Islet precursor cell (in vitro differentiated cells): Measurements from ENCODE around the gene MTMR6.
A peak's percentile ranks its signal among the peaks of the same experiment; 100 is the strongest.

ENCODE experiments used
- DNase-seq: peaks from one replicate; pipeline ENCODE4 v3.0.0-alpha.2; 2018

Gene MTMR6

GRCh38 chr13:25214491-25215252, 72.6 kb downstream of the MTMR6 start:
- DNase-seq, result no peak

GRCh38 chr13:25213715-25214114, 73.6 kb downstream of the MTMR6 start:
- DNase-seq, result peak; percentile 90

GRCh38 chr13:25210842-25211569, 76.3 kb downstream of the MTMR6 start:
- no peak for DNase-seq

- no peak for DNase-seq
Observed at GRCh38 chr13:25207291-25207810, 79.9 kb downstream of the MTMR6 start.

- no peak for DNase-seq
Observed at GRCh38 chr13:25204863-25205262, 82.4 kb downstream of the MTMR6 start.

- DNase-seq, result no peak
Observed at GRCh38 chr13:25203127-25203740, 84.1 kb downstream of the MTMR6 start.

- DNase-seq, result no peak
Observed at GRCh38 chr13:25200783-25201182, 86.5 kb downstream of the MTMR6 start.

- DNase-seq, result no peak
Observed at GRCh38 chr13:25198647-25199046, 88.6 kb downstream of the MTMR6 start.

- no peak for DNase-seq
Observed at GRCh38 chr13:25196971-25197370, 90.3 kb downstream of the MTMR6 start.
